Neural progenitor cell (in vitro differentiated cells): ENCODE results near the gene SAMMSON.

ENCODE experiments used
- EZH2 ChIP-seq: fragments of 200-600 bp; sonication (generic); IDR thresholded peaks from 2 replicates; pipeline ENCODE4 v1.6.1; 2017; ENCODE audit warnings: antibody characterized with exemption, mild to moderate bottlenecking, moderate library complexity
- EZH2phosphoT487 ChIP-seq: fragments of 200-600 bp; sonication (generic); IDR thresholded peaks from 2 replicates; pipeline ENCODE4 v1.6.1; 2017; ENCODE audit warnings: antibody characterized with exemption
- TF ChIP-seq, protein P1 (sequence below): fragments of 200-600 bp; sonication (generic); IDR thresholded peaks from 2 replicates; pipeline ENCODE4 v1.5.1; 2017; ENCODE audit warnings: antibody characterized with exemption, mild to moderate bottlenecking

DNA sequence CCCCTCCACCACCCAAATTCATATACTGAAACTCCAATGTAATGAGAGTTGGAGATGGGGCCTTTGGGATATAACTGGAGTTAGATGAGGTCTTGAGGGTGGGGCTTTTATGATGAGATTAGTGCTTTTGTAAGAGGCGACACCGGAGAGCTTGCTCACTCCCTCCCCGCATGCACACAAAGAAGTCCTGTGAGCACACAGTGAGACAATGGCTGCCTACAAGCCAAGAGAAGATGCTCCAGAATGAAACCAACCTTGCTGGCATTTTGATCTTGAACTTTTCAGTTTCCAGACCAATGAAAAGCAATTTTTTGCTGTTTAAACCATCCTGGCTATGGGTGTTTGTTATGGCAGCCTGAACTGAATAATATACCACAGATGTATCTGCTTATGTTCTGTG, 109.0 kb downstream of the SAMMSON start:
- TF ChIP-seq, protein P1, sequence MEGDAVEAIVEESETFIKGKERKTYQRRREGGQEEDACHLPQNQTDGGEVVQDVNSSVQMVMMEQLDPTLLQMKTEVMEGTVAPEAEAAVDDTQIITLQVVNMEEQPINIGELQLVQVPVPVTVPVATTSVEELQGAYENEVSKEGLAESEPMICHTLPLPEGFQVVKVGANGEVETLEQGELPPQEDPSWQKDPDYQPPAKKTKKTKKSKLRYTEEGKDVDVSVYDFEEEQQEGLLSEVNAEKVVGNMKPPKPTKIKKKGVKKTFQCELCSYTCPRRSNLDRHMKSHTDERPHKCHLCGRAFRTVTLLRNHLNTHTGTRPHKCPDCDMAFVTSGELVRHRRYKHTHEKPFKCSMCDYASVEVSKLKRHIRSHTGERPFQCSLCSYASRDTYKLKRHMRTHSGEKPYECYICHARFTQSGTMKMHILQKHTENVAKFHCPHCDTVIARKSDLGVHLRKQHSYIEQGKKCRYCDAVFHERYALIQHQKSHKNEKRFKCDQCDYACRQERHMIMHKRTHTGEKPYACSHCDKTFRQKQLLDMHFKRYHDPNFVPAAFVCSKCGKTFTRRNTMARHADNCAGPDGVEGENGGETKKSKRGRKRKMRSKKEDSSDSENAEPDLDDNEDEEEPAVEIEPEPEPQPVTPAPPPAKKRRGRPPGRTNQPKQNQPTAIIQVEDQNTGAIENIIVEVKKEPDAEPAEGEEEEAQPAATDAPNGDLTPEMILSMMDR = no peak
- TF ChIP-seq EZH2 (no peak), EZH2phosphoT487 (no peak)
